Posterior vena cava (tissue), 2 donors: ENCODE data around the gene TTC23. TPM values are rescaled to one million over a fixed set of nuclear protein-coding genes. Genes with fewer than 3 reads are reported as not detected.

Experiments used
- DNase-seq: peaks from one replicate; pipeline ENCODE4 v3.0.0-alpha.2; 2020; ENCODE audit warnings: low spot score
- intact Hi-C, 2 donors: fragments of 100-400 bp; cut with DNase I; formaldehyde crosslinking; loops; one replicate each; pipeline versions ENCODE4 v1.14.1 to v1.14.2; 2022 to 2023
- total RNA-seq, 2 donors: library from RNA; stranded (reverse); fragmentation: NEBNext Ultra II Directional; extraction: Animal tissue kit (Norgen Biotek cat#: 25700); gene quantifications; one replicate each; pipeline ENCODE4 v1.2.1, GENCODE V29; 2021
- donor health status: DM: yes; HTN: yes; CAD: no.
- donor health status: DM: yes; HTN: yes; CAD: no.

TTC23 gene
- total RNA-seq, 2 donors from 2014 or later = 16.6 to 16.9 TPM

GRCh38 chr15:99172171-99172570 lies 77.2 kb downstream of the TTC23 start:
- intact Hi-C loops = loop anchor here in 1 of 2 donors (5.0 kb wide), 1 partner anchor 40 kb away; no protein-coding TSS in a partner anchor
- DNase-seq = no peak

DNA sequence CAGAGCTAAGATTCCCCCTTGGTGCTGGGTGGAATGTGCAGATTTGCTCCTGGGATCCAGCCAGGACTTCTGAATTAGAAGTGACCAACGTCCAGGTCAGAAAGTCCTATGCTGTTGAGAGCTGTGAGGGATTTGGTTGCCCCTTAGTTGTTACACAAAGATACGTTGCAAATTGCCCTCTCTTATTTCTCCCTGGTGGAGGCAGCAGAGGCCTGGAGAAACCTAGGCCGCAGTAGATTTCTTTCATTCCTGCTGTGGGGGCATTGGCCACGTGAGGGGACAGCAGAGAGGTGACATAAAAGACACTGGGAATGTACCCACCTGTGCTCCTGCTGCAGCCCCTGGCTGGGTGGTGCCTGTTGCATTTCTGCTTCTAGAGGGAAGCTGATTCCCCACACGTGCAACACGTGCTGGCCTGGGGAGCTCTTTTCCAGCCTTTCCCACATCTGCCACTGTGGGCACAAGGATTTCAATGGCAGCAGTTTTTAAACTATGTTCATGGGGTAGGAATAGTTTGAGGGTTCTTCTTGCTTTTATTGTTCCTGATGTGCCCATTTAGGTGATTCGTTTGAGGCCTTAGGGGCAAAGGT lies 78.8 kb downstream of the TTC23 start:
- intact Hi-C loops = loop anchor here in 1 of 2 donors (5.0 kb wide), 1 partner anchor 42 kb away; no protein-coding TSS in a partner anchor
- no peak for DNase-seq

GRCh38 chr15:99169769-99170311 lies 79.5 kb downstream of the TTC23 start:
- intact Hi-C loops = loop anchor here in 1 of 2 donors (5.0 kb wide), 1 partner anchor 42 kb away; no protein-coding TSS in a partner anchor
- peak; percentile 83 for DNase-seq

DNA sequence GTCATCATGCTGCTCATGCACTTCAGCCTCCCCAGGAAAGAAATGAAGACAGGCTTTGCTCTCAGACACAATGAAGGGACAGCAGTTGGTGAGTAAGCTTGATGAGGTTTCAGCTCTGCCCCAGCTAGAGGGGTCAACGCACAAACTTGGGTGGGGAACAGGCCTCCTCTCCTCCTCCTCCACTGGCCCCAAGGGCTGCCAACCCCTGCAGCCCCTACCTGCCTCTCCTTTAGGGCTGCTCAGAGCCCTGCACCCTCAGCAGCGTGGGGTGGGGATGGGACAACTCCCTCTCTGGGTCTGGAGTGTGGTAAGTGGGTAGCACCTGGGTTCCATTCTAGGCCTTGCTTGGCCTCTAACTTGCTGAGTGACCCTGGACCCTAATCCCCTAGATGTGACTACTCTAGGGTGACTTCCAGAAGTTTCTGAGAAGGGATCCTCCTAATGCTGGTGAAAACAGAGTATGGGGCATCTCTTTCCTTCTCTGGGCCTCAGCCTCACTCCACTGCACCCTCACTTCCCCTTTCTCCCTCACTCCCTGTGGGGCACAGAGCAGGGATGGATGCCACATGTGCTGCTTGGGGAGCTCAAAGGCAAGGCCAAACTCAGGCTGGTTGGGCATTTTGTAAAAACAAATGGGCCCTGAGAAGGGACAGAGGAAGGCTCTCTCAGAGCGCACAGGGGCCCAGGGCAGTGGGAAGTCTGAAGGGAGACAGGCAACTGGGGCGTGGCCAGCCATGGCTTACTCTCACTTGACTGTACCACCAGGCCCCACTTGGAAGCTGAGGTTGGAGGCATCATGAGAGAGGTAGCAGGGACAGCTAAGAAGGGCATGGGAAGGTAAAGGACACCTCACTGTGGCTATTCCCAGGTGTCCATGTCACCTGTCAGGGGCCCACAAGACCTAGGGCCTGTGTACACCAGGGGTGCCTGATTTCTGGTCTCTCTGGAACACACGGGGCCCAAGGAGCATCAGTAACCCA lies 80.5 kb downstream of the TTC23 start:
- intact Hi-C loops = no loop called here
- DNase-seq = no peak

DNA sequence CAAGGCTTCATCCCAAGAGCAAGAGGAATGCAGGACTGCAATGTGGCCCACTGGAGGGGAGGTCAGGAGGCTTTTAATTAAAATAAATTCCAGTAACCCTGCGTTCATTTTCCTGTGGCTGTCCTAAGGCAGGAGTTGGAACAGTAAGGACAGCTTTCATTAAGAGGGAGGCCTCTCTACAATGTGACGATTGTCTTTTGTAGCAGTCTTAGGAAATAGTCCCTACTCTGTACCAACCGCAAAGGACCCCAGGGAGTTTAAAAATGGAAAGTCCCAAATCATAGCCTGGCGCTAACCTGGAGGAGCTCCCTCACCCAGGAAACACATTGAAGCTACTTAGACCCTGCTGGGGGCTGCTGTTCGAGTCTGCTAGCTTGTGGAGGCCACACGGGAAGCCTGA lies 81.7 kb downstream of the TTC23 start:
- intact Hi-C loops = loop anchor here in 1 of 2 donors (1.0 kb wide), 1 partner anchor 32 kb away; no protein-coding TSS in a partner anchor
- DNase-seq = no peak

- intact Hi-C loops = loop anchor here in 1 of 2 donors (1.0 kb wide), 1 partner anchor 32 kb away; no protein-coding TSS in a partner anchor
- no peak for DNase-seq
Observed at GRCh38 chr15:99167201-99167600, 82.2 kb downstream of the TTC23 start.

DNA sequence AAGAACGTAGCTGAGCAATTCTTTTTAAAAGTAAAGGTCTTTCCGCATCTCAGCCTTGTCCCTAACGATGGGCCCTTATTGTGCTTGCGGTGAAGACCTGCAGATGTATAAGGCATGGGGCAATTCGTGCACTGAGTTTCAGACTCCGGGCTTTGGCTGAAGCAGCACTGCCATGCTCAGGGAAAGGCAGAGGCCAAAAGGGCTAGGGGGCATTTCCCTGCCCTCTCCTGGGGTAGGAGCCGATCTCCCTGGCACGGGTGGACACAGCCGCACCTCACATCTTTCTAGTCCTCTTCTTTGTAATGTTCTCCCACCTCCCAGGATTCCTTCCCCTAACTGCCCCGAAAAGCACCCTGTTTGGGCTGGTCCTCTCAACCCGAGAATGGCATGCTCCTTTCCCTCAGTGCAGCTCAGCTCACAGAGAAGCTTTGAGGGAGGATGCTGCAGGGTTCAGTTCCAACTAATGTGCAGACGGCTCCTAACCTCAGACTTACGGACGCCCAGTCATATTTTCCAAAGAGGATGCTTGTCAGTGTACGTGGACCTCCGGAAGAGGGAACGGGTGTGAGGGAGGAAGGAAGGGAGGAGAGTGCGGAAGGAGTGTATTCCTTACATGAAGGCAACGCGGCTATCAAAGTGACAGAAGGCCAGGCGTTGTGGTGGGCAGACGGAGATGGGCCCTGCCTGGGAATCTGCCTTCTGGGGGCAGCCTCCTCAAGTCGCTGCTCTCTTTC lies 83.3 kb downstream of the TTC23 start:
- intact Hi-C loops = no loop called here
- DNase-seq = no peak

GRCh38 chr15:99165020-99165790 lies 84.2 kb downstream of the TTC23 start:
- no peak for DNase-seq
- intact Hi-C loops = no loop called here

- intact Hi-C loops = no loop called here
Observed at GRCh38 chr15:99164119-99164518, 85.3 kb downstream of the TTC23 start.

GRCh38 chr15:99163271-99164062 lies 85.9 kb downstream of the TTC23 start:
- DNase-seq = no peak
- intact Hi-C loops = no loop called here

More at GRCh38 chr15:99164119-99164518, 85.3 kb downstream of the TTC23 start:
- no peak for DNase-seq

DNA sequence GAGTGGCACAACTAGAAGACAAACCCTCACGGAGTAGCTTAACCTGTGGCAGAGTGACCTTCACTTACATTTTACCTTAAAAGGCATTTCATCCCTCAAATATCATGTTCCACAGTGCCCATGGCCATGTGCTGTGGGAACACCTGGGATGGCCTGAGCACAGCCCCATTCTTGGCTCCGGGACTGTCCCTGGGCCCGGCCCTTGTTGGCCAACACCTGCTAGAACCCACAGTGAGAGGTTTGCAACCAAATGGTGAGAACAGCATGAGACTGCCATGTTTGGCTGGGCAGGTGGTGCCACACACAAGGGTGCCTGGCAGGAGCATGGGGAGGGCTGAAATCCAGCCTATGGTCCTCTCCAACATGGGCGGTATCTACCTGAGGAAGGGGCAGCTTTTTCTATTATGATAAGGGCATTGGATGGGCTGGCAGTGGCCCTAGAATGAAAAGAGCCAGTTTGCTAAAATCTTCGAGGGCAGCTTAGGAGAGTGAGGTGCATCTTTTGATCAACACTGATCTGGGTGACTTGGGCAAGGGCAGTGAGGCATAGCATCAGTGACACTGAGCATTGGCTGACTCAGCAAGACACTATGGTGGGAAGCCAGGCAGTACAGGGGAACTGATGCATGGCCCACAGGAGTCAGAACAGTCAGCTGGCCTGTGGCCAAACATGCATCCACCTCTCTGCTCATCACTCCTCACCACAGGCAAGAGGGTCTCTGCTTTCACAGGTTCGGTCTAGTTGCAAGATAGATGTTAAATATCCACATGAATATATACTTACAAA lies 90.6 kb downstream of the TTC23 start:
- no peak for DNase-seq
- intact Hi-C loops = no loop called here

GRCh38 chr15:99157456-99157855 lies 91.9 kb downstream of the TTC23 start:
- intact Hi-C loops = no loop called here
- no peak for DNase-seq

DNA sequence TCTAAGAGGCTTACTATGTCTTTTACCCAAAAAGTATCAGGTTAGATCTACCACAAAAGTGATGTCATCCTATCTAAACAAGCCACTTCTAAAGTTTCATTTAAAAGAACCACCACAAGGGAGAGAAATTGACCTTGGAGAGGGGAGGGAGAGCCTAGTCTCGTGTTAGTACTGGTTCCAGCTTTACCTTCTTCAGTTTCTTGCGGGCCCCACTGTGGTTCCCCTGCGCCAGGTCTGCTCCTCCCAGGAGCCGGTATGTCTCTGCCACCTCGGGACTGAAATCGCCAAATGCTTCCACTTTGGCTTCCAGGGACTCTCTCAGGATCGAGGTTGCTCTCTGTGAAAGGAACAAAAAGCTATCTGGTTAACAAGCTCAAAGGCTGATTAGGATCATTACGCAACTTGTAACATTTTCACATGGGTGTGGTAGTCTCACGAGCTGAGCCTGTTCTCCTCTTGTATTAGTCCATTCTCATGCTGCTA lies 93.4 kb downstream of the TTC23 start:
- DNase-seq = no peak
- intact Hi-C loops = no loop called here

GRCh38 chr15:99154271-99154670 lies 95.1 kb downstream of the TTC23 start:
- intact Hi-C loops = no loop called here
- DNase-seq = no peak

- DNase-seq = no peak
- intact Hi-C loops = no loop called here
Observed at GRCh38 chr15:99153026-99153535, 96.3 kb downstream of the TTC23 start.

- DNase-seq = peak; percentile 35
Observed at GRCh38 chr15:99151156-99151555, 98.2 kb downstream of the TTC23 start.

GRCh38 chr15:99149366-99149765 lies 100.0 kb downstream of the TTC23 start:
- intact Hi-C loops = no loop called here
- peak; percentile 70 for DNase-seq

More at GRCh38 chr15:99151156-99151555, 98.2 kb downstream of the TTC23 start:
- intact Hi-C loops = no loop called here
